ENCODE results near the gene PPP1R3D.
"Not testable (repeated sequence)": the region's sequence is repeated elsewhere in the genome, so short reads cannot be mapped to it uniquely, and the experiment has no call there.

PPP1R3D gene

DNA sequence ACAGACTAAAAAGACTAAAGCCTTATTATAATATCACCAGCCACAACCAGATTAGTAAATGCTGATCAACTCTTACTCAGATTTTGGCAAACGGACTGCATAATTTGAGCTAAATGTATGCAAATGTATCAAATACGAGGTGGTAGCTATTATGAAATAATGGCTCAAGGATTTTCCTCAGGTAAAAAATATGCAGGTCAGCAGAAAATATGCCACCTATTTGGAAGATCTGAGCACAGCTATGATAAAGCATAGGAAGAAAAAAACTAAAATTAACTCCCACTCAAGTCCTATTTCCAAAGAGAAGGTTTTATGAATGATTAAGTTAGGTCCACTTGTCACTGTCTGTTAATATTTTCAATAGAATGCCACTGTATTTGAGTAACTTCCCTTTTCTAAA is 29.1 kb downstream of the PPP1R3D start:
- DNase-seq, result no peak

DNA sequence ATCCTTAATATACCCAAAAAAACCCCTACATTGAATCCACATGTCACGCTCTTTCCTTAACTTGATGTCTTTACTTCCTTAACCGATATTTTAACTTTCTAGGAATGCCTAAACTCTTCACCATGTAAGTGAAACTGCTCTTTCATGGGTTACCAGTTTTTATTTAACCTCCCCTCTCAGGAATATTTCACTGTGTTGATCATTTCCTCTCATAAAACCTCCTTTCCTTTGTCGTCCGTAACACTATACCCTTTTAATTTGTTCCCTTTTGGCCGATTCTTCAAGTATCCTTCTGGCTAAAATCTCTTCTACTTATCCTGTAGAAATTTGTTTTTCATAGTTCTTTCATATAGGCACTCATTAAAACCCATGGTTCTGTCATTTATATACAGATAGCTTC is 31.2 kb downstream of the PPP1R3D start:
- no peak for DNase-seq

DNA sequence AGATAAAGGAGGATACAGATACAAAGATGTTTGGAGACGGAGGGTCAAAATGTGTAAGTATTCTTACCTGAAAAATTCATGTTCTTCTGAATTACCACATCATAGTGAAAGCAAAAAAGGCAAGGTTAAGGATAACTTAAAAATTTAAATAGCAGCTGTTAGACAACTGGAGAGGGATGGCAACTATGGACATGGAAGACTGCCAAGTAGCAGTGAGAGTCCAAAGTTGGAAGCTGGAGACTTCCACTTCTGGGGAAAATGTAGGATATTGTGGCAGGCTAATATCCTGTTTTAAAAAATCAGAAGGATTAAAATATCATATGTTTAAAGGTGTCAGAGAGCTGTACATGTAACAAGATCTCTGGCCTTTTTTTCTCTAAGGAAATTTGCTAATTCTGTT is 36.5 kb downstream of the PPP1R3D start:
- DNase-seq, result no peak

DNA sequence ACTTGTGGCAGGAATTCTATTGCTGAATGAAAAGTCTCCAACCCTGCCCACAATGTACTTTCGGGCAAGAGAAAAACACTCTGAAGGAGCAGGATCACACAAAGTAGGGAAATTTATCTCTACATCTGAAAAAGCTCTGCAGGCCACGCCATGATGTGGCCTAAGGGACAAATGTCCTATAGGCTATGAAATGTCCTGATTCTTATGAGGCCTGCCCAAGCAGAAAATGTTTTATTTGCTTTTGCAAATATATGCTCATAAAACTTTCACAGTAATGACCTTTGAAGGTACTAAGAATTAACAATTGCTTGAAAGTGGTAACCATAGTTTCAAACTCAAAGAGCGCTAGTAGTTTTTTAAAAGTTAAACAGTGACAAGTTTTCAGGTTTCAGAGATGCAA is 37.6 kb downstream of the PPP1R3D start:
- no peak for DNase-seq

DNA sequence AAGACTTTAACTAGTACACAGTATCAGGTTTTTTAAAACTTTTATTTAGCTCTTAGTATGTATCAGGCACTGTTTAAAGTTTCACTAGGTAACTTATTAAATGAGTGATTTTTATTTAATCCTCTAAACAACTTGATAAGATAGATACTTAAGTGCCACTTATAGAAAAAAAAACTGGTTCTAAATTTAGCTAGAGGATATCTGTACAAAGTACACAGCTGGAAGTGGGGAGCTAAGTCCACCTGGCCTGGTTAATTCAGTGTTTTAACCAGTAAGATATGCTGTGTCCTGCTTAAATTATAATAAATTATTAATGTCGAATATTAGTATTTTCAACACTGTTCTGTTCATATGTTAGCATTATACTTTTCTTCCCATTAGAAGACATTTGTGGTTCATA is 44.2 kb downstream of the PPP1R3D start:
- no peak for DNase-seq

DNA sequence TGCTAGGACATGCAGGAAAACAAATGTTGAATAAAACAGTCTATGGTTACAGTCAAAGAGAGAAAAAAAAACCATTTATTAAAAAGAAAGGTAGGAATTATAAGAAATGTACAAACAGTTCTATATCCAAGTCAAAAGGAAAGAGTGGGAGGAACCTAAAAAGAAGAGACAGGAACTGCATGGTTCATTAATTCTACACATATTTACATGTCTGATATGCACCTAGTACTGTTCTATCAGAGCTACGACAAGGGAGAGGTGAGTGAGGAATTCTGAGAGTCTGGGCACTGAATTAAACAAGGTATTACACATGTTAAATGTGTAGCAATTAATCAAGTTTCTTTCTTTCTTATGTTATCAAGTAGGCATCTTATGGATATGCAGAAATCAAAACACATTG is 48.5 kb downstream of the PPP1R3D start:
- no peak for DNase-seq

DNA sequence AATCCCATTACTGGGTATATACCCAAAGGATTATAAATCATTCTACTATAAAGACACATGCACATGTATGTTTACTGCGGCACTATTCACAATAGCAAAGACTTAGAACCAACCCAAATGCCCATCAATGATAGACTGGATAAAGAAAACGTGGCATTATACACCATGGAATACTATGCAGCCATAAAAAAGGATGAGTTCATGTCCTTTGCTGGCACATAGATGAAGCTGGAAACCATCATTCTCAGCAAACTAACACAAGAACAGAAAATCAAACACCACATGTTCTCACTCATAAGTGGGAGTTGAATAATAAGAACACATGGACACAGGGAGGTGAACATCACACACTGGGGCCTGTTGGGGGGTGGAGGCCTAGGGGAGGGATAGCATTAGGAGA is 50.1 kb downstream of the PPP1R3D start:
- DNase-seq, result not testable (repeated sequence)

DNA sequence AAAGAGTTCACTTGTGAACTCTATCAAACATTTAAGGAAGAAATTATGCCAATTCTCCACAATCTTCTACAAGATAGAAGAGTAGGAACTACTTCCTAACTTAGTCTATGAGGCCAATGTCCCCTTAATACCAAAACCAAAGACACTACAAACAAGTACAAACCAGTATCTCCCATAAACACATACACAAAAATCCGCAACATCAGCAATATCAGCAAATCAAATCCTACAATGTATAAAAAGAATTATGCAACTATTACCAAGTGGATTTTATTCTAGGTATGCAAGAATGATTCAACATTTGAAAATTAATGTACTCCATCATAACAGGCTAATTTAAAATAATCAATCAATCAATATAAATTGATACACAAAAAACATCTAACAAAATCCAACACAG is 52.1 kb downstream of the PPP1R3D start:
- DNase-seq, result no peak

Data from stimulated activated CD4-positive, alpha-beta T cell treated with anti-CD3 and anti-CD28 coated beads, Interleukin-4, amount 100 ng/mL, for 1 hour (primary cell).